HG03378 (cell line): Measurements from ENCODE around the gene RER1.
"Not testable (repeated sequence)": the region's sequence is repeated elsewhere in the genome, so short reads cannot be mapped to it uniquely, and the experiment has no call there.

Experiments used
- ATAC-seq: cut with Tn5 transposase; IDR thresholded peaks from one replicate; pipeline ENCODE4 v1.9.1; 2021; ENCODE audit warnings: mild to moderate bottlenecking, moderate library complexity; ENCODE audit not compliant: unreplicated experiment

The RER1 gene

DNA sequence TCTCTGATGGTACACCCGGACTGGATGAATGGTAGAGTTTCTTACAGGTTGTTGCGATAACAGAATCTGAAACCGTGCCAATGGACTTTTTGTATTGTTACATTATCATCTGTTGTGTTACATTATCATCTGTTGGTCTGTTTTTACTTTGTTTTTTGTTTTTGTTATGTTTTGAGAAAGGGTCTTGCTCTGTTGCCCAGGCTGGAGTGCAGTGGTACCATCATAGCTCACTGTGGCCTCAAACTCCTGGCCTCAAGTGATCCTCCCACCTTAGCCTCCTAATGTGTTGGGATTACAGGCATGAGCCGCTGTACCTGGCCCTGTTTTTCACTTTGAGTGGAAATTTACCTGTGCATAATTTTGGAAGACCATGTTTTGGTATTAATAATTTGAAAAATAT lies 30.9 kb downstream of the RER1 start:
- ATAC-seq: no peak

DNA sequence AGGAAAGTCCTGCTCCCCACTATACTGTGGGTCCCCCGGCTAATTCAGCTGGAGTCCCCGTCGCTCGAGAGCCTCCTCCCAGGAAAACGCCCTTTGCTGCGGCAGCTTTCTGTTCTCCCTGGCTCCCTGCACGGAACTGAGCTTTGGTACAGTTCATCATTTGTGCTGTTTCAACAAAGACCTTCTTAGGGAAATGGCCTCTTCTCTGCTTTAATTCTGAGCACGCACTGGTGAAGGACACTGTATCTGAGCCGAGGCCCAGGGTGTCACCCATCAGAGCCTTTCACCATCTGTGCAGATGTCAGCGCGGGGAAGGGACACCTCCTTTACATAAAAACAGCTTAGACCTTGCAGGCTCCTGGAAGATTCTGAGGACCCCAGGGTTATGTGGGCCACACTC lies 34.3 kb downstream of the RER1 start:
- no peak for ATAC-seq

DNA sequence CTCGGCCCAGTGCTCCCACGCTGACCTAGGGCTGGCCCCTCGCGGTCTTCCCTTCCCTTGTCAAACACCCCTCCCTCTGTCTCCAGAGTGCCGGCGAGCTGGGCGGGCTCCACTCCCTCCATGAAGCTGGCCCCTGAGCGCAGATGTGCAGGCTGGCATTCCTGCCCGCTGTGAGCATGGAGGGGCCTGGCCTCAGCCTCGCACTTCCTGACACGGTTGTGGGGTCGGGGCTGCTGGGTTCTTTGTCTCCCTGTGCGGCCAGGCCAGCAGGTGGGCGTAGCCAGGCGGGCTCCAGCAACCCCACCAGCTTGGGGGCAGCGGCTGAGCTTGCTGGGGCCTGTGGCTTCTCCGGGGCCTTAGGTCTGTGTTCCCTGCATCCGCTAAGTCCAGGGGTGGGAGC lies 34.9 kb downstream of the RER1 start:
- no peak for ATAC-seq

DNA sequence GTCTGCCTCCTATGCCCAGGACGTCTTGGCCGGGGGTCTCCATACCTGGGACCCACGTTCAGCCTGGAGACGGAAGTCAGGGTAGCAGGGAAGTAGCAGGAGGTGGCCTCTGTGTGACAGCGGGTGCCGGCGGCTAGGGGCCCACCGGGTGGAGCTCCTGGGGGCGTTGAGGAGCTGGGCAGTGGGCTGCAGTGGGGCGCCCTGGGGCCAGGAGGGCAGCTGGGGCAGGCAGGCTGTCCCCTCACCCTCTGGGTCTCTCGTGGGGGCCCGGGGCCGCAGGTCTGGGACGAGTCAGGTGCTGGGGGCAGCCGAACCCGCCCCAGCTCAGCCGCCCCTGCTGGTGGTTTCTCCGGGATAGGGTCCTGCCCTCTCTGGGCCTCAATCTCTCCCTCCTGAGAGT lies 35.4 kb downstream of the RER1 start:
- ATAC-seq: no peak

- ATAC-seq: no peak
These were observed 36.3 kb downstream of the RER1 start for GRCh38 chr1:2427976-2428375.

DNA sequence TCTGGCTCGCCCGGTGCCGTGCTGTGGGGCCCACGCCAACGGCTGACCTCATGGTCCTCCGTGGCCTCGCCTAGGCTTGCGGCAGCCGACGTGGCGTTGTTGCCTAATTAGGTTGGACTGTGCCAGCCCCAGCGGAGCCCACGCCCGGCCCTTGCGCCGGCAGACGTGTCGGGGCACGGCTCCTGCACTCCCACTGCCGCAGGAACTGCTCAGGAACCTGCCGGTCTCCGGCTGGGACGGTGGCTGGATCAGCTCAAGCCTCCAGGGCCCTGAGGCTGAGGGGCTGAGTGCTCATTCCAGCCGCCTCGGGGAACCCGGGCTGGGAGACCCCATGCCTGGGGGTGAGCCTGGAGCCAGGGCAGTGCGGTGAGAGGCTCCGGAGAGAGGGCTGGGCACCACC lies 36.8 kb downstream of the RER1 start:
- no peak for ATAC-seq

- no peak for ATAC-seq
These were observed 38.3 kb downstream of the RER1 start for GRCh38 chr1:2429780-2430591.

DNA sequence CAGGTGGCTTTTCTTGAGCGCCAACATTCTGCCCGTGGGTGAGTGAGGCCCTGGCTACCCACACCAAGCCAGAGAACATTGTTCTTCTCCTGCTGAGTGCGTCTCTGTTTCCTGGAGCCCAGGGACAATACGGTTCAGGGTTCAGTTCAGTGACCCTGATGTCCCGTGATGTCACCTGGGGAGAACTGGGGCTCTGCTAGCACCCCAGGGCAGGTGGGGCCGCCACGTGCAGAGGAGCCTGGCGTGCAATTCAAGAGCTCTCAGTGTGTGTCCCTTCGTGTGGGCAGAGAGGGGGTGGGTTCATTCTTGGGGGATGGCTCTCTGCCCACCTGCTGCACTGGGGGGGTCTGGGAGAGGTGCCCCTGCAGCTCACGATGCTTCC lies 38.9 kb downstream of the RER1 start:
- no peak for ATAC-seq

GRCh38 chr1:2431103-2431502 lies 39.5 kb downstream of the RER1 start:
- no peak for ATAC-seq

DNA sequence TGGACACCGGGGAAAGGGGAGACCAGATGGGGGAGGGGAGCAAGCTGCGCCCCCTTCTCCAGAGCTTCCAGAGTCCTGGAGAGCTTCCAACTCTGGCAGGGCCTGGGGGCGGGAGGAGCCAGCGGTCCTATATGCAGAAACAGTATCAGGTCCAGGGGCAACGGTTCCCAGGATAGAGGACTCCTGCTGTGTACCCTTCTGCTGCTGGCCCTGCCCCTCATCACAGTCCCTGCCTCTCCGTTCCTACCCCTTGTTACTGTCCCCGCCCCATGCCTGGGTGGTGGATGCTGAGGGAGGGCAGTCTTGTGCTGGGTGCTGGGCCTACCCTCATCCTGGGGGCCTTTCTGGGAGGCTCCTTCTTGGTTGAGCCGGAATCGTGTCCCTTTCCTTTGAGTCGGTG lies 39.9 kb downstream of the RER1 start:
- ATAC-seq: no peak

DNA sequence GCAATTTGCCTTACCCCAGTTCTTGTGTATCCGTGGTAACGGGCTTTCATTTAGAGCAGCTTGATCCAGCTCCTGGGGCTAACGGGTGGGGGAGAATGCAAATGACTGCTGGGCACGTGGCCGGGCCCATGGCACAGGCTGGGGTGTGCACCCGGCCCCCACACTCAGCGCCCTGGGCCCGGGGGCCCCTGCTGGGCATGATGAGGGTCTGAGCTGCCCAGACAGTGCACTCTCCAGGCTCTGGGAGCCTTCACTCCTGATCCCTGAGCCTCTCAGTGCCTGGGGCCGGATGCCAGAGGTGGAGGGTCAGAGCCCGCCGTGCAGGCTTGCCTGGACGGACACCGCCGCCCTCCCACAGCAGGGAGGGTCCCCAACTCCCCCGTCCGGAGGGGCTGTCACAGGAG lies 40.8 kb downstream of the RER1 start:
- no peak for ATAC-seq

DNA sequence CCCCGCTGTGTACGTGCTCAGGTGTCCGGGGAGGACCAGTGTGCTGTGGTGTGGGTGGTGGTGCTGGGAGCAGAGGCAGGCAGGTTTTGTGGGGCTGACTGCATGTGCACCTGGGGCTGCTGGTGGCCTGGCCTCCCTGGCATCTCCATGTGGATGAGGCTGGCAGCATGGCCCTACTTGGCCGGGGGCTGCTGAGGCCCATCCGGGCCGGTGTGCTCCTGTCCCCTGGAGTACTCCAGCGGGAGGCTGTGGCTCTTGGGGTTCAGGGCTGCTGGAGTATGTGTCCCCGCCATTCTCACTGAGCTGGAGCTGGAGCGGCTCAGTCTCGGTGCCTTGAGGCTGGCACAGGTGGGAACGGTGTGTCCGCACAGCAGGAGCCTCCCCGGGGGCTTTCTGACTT lies 41.6 kb downstream of the RER1 start:
- no peak for ATAC-seq

DNA sequence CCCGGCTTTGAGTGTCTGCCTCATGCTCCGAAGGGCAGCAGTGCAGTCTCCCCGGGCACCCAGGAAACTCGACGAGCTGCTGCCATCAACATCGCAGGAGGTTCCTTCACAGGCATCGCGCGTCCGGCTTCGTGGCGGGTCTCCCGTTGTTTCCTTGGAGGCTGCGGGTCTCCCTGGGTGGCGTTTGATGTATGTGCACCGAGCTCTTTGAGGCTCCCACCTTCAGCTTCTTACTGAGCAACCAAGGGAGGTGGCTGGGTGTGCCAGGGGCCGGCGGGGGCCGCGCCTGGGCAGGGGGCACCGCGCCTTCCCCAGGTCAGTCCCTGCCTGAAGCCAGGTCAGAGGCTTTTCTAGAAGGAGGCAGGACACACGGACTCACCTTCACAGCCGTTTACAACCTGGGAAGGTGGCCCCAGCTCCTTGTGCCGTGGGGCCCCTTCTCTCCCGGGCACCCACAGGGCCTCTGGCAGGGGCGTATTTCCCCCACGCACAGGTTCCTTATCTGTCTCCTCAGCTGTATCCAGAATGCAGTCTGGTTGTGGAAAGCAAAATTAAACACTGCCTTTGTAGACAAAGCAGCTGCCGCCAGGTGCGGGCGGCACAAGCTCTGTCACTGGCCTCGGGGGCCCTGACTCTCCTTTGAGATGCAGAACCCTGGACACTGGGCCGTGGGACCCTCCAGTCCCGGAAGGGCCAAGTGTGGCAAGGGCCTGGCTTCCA lies 42.5 kb downstream of the RER1 start:
- ATAC-seq: no peak

DNA sequence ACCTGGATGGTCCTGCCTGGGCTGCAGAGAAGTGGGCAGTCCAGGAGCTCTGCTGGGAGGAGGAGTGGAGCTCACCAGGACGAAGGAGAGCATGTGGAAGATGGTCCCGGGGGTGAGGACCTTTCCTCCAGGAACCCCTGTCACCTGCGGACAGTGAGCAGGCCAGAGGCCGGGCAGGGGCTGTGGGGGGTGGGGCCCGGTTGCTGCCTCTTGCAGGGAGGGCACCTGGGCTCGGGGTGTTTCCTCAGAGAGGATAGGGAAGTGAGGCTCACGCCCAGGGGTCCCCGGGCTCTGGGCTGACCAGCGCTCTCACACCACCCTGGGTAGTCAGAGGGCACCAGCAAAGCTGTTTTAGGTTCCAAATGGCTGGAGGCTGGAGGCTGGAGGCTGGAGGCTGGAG lies 43.5 kb downstream of the RER1 start:
- ATAC-seq: no peak

- no peak for ATAC-seq
These were observed 44.2 kb downstream of the RER1 start for GRCh38 chr1:2435746-2436355.

DNA sequence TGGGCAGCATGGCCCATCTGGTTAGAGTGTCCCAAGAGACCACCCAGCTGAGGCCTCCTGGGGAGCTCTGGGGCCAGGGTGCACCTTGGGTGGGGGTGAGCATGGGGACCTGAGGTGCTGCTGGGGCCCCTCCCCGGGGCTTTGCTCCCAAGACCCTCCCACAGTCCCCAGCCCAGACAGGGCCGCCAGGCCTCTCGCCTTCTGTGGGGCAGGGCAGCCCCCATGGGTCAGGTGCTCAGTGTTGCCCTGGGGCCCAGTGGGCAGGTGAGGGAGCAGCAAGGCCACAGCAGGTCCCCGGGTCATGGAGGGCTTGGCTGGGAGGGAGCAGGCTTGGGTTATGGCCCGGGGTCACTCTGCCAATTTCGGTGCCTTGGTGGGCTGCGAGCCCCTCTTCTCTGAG lies 45.2 kb downstream of the RER1 start:
- ATAC-seq: no peak

DNA sequence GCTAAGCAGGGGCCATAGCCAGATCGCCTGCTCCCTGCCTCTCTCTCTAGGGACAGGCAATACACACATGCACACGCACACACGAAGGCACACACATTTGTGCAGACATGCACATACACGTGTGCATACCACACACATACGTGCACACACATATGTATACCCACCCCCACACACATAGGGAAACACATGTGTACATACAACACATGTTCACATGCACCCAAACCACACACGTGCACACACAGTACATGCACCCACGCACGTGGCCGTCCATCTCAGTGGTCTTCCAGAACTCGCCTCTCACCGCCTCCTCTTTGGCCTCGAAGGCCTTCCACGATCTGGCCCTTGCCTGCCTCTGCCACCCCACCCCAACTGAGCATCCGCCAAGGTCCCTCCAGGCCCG lies 46.0 kb downstream of the RER1 start:
- ATAC-seq: no peak

- no peak for ATAC-seq
These were observed 46.4 kb downstream of the RER1 start for GRCh38 chr1:2438038-2438437.

DNA sequence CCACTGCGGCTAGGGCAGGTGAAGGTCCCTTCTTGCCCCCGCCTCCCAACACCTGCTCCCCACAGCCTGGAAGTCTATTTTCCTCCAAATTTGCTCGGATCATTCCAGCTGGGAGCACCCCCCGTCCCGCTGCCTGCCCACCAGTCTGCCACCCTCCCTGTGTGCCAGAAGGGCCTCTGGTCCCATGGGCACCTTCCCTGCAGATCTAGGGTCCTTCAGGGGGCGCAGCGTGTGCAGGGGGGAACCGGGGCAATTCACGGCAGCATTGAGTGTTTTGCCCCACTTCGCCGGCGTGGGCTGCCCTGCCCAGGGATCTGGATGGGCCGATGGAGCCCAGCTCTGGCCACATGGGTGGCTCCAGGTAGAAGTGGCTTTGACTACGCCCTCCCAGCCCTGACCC lies 47.0 kb downstream of the RER1 start:
- no peak for ATAC-seq

DNA sequence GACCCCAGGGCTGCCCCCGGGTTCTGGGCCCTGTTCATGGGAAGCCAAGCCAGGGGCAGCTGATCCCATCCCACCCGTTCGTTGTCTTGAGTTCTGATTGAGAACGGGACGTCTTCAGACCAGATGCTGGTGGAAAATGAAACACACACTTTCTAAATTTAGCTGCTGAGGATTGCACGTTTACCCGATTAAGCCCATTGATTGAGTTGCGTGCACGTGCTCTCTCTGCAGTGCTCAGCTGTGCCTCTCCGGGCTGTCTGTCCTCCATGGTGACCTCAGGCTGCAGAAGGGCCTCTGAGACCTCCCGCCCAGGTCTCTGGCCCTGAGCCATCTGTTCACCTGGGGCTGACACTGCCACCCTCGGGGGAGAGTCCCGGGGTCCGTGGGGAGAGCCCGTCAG lies 47.7 kb downstream of the RER1 start:
- no peak for ATAC-seq

- not testable (repeated sequence) for ATAC-seq
These were observed 48.7 kb downstream of the RER1 start for GRCh38 chr1:2440346-2440745.

DNA sequence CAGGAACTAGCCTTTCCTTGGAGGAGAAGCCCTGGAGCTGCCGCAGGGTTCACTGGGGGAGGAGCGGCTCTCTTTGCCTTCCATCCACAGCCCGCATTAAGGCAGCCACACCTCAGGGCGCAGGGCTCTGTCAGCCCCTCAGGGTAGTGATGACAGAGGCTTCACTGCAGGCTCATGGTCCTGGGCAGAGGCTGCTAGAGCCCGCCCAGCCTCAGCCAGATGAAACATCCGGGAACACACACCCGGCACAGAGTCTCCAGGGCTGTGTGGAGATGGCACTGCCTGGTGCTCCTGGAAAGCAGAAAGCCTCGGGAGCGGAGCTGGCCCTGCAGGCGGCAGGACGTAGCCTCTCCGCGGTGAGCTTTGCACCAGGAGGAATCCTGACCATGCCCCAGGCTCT lies 50.1 kb downstream of the RER1 start:
- ATAC-seq: no peak
